AG09309 (cell line): Measurements from ENCODE around the gene SLFN14.
"Not testable (repeated sequence)": the region's sequence is repeated elsewhere in the genome, so short reads cannot be mapped to it uniquely, and the experiment has no call there.

Experiments
- DNase-seq: peaks from one replicate; pipeline ENCODE4 v3.0.0-alpha.2; 2010; ENCODE audit warnings: low read depth
- H3K4me3 ChIP-seq: 2 replicates; pipeline ENCODE4 v1.5.1; 2011; ENCODE audit warnings: mild to moderate bottlenecking, low read depth, low read length, moderate library complexity; ENCODE audit not compliant: control insufficient read depth
- TF ChIP-seq, protein P1 (sequence below): IDR thresholded peaks from 2 replicates; pipeline ENCODE4 v1.5.1; 2011; ENCODE audit warnings: mild to moderate bottlenecking, low read depth, low read length, inconsistent platforms; ENCODE audit not compliant: insufficient read depth, control insufficient read depth; ENCODE audit errors: missing control alignments

Gene SLFN14

DNA sequence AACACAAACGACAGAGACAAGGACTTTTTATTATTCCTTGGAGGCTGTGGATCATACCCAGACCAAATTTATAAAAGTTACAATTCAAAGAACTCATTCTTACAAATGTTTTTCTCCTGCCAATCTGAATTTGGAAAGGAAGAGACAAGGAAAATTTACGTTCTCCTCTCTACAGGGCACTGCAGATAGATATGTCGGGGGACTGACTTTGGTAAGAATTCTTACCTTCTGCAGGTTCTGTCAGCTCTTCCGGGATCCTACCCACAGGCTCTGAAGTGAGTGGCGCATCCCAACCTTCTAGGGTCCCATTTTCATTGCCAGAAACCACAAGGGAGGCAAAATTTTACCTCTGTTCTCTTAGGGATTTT lies 21.0 kb downstream of the SLFN14 start:
- TF ChIP-seq, protein P1, sequence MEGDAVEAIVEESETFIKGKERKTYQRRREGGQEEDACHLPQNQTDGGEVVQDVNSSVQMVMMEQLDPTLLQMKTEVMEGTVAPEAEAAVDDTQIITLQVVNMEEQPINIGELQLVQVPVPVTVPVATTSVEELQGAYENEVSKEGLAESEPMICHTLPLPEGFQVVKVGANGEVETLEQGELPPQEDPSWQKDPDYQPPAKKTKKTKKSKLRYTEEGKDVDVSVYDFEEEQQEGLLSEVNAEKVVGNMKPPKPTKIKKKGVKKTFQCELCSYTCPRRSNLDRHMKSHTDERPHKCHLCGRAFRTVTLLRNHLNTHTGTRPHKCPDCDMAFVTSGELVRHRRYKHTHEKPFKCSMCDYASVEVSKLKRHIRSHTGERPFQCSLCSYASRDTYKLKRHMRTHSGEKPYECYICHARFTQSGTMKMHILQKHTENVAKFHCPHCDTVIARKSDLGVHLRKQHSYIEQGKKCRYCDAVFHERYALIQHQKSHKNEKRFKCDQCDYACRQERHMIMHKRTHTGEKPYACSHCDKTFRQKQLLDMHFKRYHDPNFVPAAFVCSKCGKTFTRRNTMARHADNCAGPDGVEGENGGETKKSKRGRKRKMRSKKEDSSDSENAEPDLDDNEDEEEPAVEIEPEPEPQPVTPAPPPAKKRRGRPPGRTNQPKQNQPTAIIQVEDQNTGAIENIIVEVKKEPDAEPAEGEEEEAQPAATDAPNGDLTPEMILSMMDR = no peak
- H3K4me3 ChIP-seq = no peak overlapping the region
- no peak for DNase-seq

DNA sequence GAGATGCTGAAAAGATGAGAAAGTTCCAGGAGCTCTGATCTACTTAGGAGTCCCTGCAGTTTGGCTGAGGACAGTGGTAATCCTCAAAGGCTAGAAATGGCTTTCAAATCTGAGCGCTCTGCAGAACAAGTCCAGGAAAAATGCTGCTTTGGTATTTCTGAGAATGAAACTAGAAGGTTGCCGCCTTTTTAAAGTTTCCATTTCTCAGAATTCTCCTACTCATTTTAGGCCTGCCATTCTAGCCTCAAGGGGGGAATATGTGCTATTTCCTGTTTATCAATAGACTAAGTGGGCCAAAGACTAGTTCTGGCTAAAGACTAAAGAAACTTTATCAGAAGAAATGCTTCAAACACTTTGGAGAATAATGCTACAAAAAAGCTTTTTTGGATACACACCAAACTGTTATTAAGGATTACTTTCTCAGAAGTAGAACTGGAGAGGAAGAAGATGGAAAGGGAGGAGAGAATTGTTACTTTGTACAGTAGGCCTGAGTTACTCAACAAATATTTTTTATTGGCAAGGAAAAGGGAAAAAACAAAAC lies 22.9 kb downstream of the SLFN14 start, which contains the start of gene SLFN12L:
TSS of gene SLFN12L (minus strand) at position 78 of the 541 bp plus-strand sequence. CDS start 15,314 bp downstream, outside the sequence.
- no peak for DNase-seq
- TF ChIP-seq, protein P1 = no peak
- no peak within 1 kb of the TSS for H3K4me3 ChIP-seq

DNA sequence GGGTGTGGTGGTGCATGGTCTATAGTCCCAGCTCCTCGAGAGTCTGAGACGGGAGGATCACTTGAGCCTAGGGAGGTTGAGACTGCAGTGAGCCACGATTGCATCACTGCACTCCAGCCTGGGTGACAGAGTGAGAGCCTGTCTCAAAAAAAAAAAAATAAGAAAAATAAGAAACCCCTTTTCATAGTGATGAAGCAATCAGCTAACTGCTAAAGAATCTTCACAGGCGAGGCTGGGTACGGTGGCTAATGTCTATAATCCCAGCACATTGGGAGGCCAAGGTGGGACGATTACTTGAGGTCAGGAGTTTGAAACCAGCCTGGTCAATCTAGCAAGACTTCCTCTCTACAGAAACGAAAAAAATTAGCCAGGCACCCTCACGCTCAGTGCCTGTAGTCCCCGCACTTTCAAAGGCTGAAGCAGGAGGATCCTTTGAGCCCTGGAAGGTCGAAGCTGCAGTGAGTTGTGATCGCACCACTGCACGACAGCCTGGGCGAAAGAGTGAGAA lies 23.9 kb downstream of the SLFN14 start:
- no peak for DNase-seq
- TF ChIP-seq, protein P1 = no peak
- H3K4me3 ChIP-seq = no peak overlapping the region

DNA sequence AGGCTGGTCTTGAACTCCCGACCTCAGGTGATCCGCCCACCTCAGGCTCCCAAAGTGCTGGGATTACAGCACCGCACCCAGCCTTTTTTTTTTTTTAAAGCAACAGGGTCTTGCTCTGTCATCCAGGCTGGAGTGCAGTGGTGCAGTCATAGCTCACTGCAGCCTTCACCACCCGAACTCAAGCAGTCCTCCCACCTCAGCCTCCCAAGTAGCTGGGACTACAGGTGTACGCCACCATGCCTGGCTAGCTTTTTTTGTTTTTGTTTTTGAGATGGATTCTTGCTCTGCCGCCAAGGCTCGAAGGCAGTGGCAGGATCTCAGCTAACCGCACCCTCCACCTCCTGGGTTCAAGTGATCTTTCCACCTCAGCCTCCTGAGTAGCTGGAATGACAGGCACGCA lies 25.2 kb downstream of the SLFN14 start:
- not testable (repeated sequence) for H3K4me3 ChIP-seq, DNase-seq

DNA sequence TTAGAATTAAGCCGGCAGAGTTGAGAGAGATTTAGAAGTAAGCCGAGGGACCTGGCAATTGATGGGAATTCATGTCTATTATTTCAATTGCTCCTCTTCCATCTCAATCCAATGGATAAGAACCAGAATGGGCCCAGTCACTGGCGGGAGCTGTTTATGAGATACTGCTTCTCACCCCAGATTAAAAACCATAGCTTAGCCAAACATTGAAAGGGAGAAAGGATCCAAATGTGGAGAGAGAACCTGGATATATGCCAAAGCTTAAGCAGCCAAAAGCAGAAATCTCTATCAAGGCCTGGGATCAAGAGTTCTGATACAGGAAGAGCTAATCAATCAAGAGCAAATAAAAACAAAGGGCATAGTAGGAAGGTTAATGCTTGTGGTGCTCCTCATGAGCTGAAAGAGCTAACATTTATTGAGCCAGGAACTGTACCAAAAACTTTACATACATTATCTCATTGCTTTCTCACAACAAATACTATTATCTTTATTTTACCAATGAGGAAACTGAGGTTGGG lies 26.0 kb downstream of the SLFN14 start:
- no peak overlapping the region for H3K4me3 ChIP-seq
- TF ChIP-seq, protein P1 = no peak
- DNase-seq = no peak

DNA sequence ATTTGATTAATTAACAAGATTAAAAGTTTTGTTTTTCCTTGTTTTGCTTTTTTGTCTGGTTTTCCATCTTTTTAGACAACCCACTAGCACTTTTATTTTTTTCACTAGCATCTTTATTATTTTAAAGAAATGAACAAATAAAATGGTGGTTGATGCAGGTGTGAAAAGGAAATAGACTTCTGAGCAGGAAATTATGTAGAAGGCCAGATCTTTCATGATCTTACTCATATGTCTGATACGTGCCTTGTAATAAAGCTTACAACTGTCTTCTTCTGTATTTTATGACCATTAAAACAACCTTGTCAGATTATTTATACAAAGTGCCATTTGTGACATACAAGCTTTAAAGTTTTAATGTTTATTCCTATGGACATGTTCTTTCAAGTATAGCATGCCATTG lies 29.5 kb downstream of the SLFN14 start:
- TF ChIP-seq, protein P1 = no peak
- no peak overlapping the region for H3K4me3 ChIP-seq
- DNase-seq = no peak

DNA sequence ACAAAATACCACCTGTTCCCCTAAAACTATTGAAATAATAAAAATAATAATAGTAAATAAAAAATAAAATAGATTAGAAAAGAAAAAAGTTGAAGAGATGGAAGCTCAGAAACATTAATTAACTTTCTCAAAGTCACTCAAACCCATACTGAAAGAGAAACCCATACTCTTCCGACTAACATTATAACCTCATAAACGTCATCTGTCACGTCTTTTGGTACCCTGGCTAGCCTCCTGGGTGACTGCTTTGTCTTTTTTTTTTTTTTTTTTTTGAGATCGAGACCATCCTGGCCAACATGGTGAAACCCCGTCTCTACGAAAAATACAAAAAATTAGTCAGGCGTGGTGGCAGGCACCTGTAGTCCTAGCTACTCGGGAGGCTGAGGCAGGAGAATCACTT lies 30.8 kb downstream of the SLFN14 start:
- H3K4me3 ChIP-seq = no peak overlapping the region
- TF ChIP-seq, protein P1 = no peak
- DNase-seq = no peak

DNA sequence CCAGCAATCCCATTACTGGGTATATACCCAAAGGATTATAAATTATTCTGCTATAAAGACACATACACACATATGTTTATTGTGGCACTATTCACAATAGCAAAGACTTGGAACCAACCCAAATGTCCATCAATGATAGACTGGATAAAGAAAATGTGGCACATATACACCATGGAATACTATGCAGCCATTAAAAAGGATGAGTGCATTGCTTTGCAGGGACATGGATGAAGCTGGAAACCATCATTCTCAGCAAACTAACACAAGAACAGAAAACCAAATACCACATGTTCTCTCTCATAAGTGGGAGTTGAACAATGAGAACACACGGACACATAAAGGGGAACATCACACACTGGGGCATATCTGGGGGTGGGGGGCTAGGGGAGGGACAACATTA lies 31.3 kb downstream of the SLFN14 start:
- not testable (repeated sequence) for DNase-seq

More for the DNA sequence above, 31.3 kb downstream of the SLFN14 start:
- not testable (repeated sequence) for H3K4me3 ChIP-seq
